ENCODE data around the gene PDZK1IP1. TPM values are rescaled to one million over a fixed set of nuclear protein-coding genes. Genes with fewer than 3 reads are reported as not detected.

The PDZK1IP1 gene
- total and polyA plus RNA-seq, 2 of the 4 experiments (the other 2 are of a cell fraction): not detected

- CTCF ChIA-PET: no interaction called here
- Histone ChIP-seq H3K27ac (ENCODE audit: insufficient read depth, low read length) (no peak overlapping the region), H3K27me3 (ENCODE audit: control insufficient read depth, insufficient read depth, low read length) (peaks cover 2% of the 10 kb centered on the region; the same call in 1 of the 2 replicates), H3K36me3 (ENCODE audit: control insufficient read depth, insufficient read depth, low read length) (no peaks in the 10 kb centered on the region), H3K18ac (ENCODE audit: low read depth, low read length) (no peak overlapping the region), H3K4me2 (ENCODE audit: low read depth, low read length) (no peak overlapping the region), H3K23ac (ENCODE audit: low read depth, low read length) (no peak overlapping the region), H3K14ac (replicated peaks; ENCODE audit: low read depth, low read length) (no peak overlapping the region), H3K4ac (ENCODE audit: low read depth, low read length) (no peak overlapping the region), H2AK9ac (replicated peaks; ENCODE audit: low read depth, low read length, poor library complexity) (no peak overlapping the region), H2AK5ac (ENCODE audit: low read depth, low read length) (no peak overlapping the region), H2AFZ (replicated peaks; ENCODE audit: low read length, poor library complexity) (no peak overlapping the region), H3K9me3 (ENCODE audit: control insufficient read depth, insufficient read depth, low read length) (no peaks in the 10 kb centered on the region), H2BK120ac (ENCODE audit: low read depth, low read length) (no peak overlapping the region), H3K9ac (ENCODE audit: low read depth, low read length) (no peak overlapping the region), H3K9me1 (ENCODE audit: insufficient read depth, low read length) (no peaks in the 10 kb centered on the region), H3K4me3 (ENCODE audit: insufficient read depth, low read depth, low read length) (no peak overlapping the region), H3K4me1 (ENCODE audit: control insufficient read depth, insufficient read depth, low read length) (no peaks in the 10 kb centered on the region), H3K79me1 (ENCODE audit: low read depth in 1 of 2, low read length in 2 of 2) (no peaks in the 10 kb centered on the region), H4K91ac (ENCODE audit: insufficient read depth, low read depth, low read length) (no peak overlapping the region), H4K20me1 (ENCODE audit: insufficient read depth, low read length) (no peaks in the 10 kb centered on the region; the same call in 1 of the 2 replicates), H3K56ac (ENCODE audit: extremely low read depth, insufficient read depth, low read length) (no peak overlapping the region), H4K5ac (ENCODE audit: low read depth, low read length) (no peak overlapping the region), H2BK20ac (ENCODE audit: low read depth, low read length) (no peak overlapping the region), H2BK15ac (ENCODE audit: low read depth, low read length) (no peak overlapping the region), H2BK5ac (ENCODE audit: low read depth, low read length, poor library complexity, severe bottlenecking) (no peak overlapping the region), H4K8ac (ENCODE audit: low read depth in 2 of 2, low read length in 2 of 2) (no peak overlapping the region)
- in situ Hi-C loops (cut with MboI; ENCODE audit: low sequenced_read_pairs) (loop anchor here (10.0 kb wide), 1 partner anchor 528 kb away; no protein-coding TSS in a partner anchor), intact Hi-C loops (cut with micrococcal nuclease) (no loop called here), dilution Hi-C loops (cut with HindIII; ENCODE audit: low sequenced_read_pairs, unreplicated experiment) (no loop called here)
- DNase-seq: no peak
- no peak for ATAC-seq (ENCODE audit: low read depth)
- BruUV-seq (replicated peaks): no TSS peak
- 100% methylated on average over 3 of the region's 13 CpGs; no CpG with 5 or more reads in 1 of the 2 experiments for WGBS, 2 experiments (ENCODE audit: extremely low coverage in 2 of 2, insufficient read length in 1 of 2)
- TF ChIP-seq CTCF (conservative IDR thresholded peaks at IDR 0.05; ENCODE audit: low read depth, low read length) (no peak), ELK1 (IDR thresholded peaks at IDR 0.05; ENCODE audit: borderline replicate concordance, low read depth, low read length) (no peak), MXI1 (IDR thresholded peaks at IDR 0.05; ENCODE audit: borderline replicate concordance, low read depth, low read length) (no peak), RAD21 (IDR thresholded peaks at IDR 0.05; ENCODE audit: low read length) (no peak), POLR2A (IDR thresholded peaks at IDR 0.05; ENCODE audit: low read depth, low read length) (no peak), MAZ (IDR thresholded peaks at IDR 0.05; ENCODE audit: borderline replicate concordance, low read depth, low read length) (no peak), CHD1 (IDR thresholded peaks at IDR 0.05; ENCODE audit: low read depth, low read length) (no peak), RCOR1 (IDR thresholded peaks at IDR 0.05; ENCODE audit: insufficient replicate concordance, low read length) (no peak)
- POLR2A ChIA-PET (ENCODE audit: unreplicated experiment): no interaction called here
These were observed 3.3 kb downstream of the PDZK1IP1 start for GRCh38 chr1:47186267-47187185.
